GM12873 (cell line): ENCODE results near the gene NR2F2.

Experiments used
- TF ChIP-seq, protein P1 (sequence below): IDR thresholded peaks from 2 replicates; pipeline ENCODE4 v1.5.1; 2012; ENCODE audit warnings: low read depth, mild to moderate bottlenecking, moderate library complexity, low read length, control low read depth; ENCODE audit not compliant: insufficient read depth; ENCODE audit errors: missing control alignments

Gene NR2F2

DNA sequence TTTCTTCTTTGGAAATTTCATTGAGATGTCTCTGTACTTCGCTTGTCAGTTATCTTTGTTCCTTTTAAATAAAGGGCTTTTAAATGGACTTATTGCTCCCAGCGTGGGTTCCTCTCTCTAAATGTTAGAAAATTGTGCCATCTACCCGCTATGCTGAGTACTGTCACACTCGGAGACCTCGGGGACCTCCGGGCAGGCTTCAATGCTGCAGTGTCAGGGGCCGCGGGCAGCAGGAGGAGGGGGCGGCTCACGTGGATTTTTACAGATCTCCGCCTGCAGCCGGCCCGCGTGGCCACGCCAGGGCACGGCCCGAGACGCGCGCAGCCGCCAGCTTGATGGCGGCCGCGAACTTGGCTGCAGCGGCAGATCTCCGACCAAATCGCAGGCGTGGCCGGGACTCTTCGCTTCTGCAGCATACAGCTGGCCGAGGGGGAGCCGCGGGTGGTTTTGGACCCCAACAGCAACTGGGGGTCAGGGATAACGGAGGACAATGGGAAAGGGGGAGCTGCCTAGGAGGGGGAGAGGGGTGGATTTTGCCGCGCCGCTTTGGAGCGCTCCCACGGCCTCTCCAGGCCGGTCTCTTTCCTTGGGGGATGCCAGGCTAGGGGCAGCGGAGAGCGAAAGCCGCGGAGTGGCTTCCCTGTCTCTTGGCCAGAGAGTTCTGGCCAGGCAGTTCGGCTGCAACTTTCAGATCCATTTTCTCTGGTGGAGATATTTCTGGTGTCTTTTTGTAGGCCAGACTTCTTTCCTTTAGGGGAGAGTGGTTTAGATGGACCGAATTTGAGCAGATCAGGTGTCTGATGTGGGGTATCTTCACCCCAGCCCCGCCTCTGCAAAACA lies 15.3 kb downstream of the NR2F2 start:
- TF ChIP-seq, protein P1, sequence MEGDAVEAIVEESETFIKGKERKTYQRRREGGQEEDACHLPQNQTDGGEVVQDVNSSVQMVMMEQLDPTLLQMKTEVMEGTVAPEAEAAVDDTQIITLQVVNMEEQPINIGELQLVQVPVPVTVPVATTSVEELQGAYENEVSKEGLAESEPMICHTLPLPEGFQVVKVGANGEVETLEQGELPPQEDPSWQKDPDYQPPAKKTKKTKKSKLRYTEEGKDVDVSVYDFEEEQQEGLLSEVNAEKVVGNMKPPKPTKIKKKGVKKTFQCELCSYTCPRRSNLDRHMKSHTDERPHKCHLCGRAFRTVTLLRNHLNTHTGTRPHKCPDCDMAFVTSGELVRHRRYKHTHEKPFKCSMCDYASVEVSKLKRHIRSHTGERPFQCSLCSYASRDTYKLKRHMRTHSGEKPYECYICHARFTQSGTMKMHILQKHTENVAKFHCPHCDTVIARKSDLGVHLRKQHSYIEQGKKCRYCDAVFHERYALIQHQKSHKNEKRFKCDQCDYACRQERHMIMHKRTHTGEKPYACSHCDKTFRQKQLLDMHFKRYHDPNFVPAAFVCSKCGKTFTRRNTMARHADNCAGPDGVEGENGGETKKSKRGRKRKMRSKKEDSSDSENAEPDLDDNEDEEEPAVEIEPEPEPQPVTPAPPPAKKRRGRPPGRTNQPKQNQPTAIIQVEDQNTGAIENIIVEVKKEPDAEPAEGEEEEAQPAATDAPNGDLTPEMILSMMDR, result peak; percentile 47

DNA sequence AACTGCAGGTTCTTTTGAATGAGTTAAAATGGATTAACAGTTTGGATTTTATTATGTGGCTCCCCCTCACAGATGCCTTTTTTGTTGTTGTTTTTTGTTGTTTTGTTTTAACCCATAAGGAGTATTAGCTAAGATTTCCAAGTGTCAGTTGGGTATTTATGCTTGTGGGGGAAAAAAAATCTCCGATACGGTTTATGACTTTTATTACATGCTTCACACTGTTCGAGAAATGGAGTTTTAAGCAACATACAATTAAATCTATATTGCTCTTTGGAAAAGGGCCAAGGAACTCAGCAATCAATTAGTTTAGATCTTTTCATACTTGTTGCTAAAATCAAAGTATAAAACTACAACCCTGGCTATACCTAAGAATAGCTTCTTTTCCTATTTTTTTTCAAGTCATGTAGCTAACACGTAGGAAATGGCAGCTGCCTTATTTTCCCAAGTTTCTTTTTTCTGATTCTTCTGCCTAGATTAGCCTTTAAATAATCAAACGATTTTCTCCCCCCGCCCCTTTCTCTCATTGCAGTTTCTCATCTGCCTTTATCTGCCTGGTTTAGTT lies 16.0 kb downstream of the NR2F2 start:
- TF ChIP-seq, protein P1, result no peak

DNA sequence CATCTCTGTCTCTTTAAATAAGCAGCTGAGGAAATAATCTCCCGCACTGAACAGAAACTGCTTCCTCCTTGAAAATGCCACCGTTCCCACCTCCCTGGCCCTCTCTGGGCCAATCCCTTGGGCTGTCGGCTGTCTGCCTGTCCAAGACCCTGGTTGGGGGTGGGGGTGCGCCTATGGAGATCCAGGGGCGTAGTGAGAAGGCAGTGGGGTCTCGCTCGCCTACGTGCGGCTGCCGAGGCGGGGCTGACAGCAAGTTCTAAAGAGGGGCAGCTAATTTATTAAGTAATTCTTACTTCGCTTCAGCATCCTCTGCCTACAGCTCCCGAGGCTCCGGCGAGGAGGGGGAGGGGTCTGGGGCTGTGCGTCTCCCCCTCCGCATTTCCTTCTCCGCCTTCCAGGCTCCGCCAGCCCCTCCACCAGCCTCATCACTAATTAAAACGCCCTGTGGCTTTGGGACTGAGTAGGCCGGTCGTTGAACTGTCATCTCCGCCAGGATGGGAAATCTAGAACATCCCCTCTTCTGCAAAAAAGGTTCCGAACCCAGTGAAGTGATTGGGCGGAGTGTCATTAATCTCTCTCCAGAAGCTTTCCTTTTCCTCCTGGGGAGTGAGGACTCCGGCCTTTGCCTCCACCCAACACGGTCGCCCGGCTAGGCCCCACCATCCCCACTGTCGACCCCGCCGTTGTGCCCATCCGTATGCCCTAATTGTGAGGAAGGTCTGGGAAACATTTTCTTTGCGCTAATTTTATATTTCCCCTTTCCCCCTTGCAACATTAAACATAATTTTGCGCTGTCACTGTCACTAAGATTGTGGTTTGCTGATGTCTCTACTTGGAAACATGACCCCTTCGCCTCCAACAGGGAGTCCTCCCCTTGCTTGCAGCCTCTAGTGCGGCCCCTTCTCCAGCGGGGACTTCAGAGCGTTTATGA lies 16.9 kb downstream of the NR2F2 start:
- TF ChIP-seq, protein P1, result no peak

DNA sequence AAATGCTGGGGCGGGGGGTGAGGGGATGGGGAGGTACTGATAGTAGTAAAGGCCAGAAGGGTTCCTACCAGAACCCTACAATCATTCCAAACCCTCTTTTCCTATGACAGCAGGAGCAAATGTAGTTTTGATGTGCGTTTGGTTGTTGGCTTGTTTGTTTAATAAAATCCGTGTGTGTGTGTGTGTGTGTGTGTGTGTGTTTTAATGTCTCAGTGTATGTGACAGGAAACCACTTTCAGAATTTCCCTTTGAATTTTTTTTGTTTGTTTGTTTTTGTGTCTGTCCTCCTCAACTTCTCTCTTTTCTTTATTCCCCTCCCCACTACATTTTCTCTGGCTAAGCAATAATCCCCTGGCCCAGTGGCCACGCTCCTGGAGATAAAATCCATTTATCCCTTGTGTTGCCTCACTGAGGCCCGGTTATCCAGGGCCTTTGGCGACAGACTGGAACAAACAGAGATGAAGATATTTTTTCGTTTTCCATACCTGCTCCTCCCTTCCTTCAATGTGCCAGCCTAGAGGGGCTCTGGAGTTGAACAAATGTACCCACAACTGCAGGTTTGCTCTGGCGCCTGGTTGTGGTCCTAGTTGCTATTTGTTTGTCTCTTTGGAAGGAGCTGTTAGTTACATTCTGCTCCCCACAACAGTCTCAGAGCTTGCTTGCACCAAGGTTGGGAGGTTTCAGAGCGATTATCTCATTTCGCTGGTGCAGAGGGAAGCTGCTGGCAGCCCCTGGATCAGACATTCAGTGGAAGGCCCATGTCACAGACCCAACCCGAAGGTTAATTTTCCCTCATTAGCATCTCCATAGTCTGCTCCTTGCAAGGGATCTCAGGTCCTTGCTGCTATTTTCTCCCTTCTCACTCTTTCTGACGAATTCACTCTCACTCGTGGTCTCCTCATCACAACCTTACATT lies 17.9 kb downstream of the NR2F2 start:
- TF ChIP-seq, protein P1, result no peak

DNA sequence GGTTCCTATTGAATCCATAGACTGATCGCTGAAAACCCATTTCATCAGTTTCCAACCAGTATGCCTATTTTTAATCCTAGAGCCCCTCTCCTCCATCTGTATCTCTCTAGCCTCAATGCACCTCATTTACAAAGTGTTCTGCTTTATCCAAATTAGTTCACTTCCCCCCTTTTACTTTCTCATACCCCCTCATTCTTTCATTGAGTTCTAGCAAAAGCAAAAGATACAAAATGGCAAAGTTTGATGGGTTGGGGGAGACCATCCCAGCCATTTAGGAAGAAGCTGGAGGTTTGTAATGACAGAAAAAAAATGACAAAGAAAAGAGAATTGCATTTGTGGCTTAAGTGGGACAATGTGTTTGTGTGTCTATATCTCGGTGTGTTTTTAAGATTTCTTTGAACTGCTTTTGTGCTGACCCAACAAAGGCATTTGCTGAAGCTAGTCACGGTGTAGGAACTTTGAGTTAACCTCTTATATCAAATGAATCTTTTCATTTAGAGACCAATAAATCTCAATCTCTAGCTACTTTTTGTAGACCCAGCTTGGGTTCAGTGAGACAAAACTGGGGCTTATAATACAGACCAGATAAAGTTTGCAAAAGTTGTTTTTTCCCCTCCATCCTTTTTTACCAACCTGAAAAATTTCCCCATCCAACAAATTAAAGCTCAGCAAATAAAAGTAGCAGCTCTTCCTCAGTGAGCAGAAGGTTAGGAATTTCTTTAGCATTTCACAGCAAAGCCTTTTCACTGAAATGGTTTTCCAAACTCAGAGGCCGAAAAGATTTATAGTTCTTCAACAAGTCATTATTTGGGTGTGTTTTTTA lies 18.7 kb downstream of the NR2F2 start:
- TF ChIP-seq, protein P1, result no peak
